OCI-LY7 (cell line): ENCODE measurements around the gene B4GALNT4.

ENCODE experiments used
- CTCF ChIP-seq: fragments of 200-600 bp; sonication (generic); conservative IDR thresholded peaks from 2 replicates; pipeline ENCODE4 v1.5.1; 2014; ENCODE audit warnings: mild to moderate bottlenecking, antibody characterized with exemption, low read length, moderate library complexity, mixed read lengths
- EZH2phosphoT487 ChIP-seq: fragments of 200-600 bp; sonication (generic); IDR thresholded peaks from 2 replicates; pipeline ENCODE4 v1.6.1; 2018; ENCODE audit warnings: low read depth, borderline replicate concordance, mild to moderate bottlenecking, mixed run types, antibody characterized with exemption, low read length, moderate library complexity, mixed read lengths

GRCh38 chr11:326842-327580 is 42.3 kb upstream of the B4GALNT4 start:
- TF ChIP-seq CTCF (no peak; the same call in 1 of the 2 replicates), EZH2phosphoT487 (no peak)
